Measurements from ENCODE around the gene DNASE1L1.

GRCh38 chrX:154355776-154356140 lies 53.3 kb downstream of the DNASE1L1 start:
- TF ChIP-seq YY1 (IDR thresholded peaks at IDR 0.05; ENCODE audit: insufficient read depth, insufficient read length) (no peak), ZNF274 (IDR thresholded peaks at IDR 0.05; ENCODE audit: low read depth, low read length) (no peak)
